Kidney epithelial cell (primary cell): ENCODE data around the gene CEACAM18. TPM values are rescaled to one million over a fixed set of nuclear protein-coding genes. Genes with fewer than 3 reads are reported as not detected.

ENCODE experiments used
- DNase-seq: peaks from one replicate; pipeline ENCODE4 v3.0.0-alpha.2; 2010; ENCODE audit warnings: low read depth
- H3K27me3 ChIP-seq: 2 replicates; pipeline ENCODE4 v1.6.0; 2011; ENCODE audit warnings: low read length; ENCODE audit not compliant: control insufficient read depth, insufficient read depth
- H3K36me3 ChIP-seq: 2 replicates; pipeline ENCODE4 v1.5.1; 2011; ENCODE audit warnings: low read length; ENCODE audit not compliant: control insufficient read depth, insufficient read depth
- H3K4me3 ChIP-seq: 2 replicates; pipeline ENCODE4 v1.5.1; 2011; ENCODE audit warnings: low read depth, mild to moderate bottlenecking, control low read depth, low read length
- total RNA-seq: library from RNA; depleted of rRNA; stranded (reverse); fragments of >200 nt; gene quantifications from 2 replicates; pipeline ENCODE4 v1.2.3, GENCODE V29; 2015
- TF ChIP-seq, protein P1 (sequence below): IDR thresholded peaks from 2 replicates; pipeline ENCODE4 v1.5.1; 2011; ENCODE audit warnings: mild to moderate bottlenecking, moderate library complexity, low read length, control low read depth, inconsistent platforms; ENCODE audit not compliant: insufficient read depth, poor library complexity, severe bottlenecking

The CEACAM18 gene
- not detected in 2 replicates for total RNA-seq

GRCh38 chr19:51478381-51479234, at the start of gene CEACAM18:
Gene CEACAM18, plus strand, starts transcription at chr19:51478539.
- H3K36me3 ChIP-seq: no peaks in the 10 kb centered on the region
- no peaks in the 10 kb centered on the region for H3K27me3 ChIP-seq
- no peak within 1 kb of the TSS for H3K4me3 ChIP-seq
- TF ChIP-seq, protein P1, sequence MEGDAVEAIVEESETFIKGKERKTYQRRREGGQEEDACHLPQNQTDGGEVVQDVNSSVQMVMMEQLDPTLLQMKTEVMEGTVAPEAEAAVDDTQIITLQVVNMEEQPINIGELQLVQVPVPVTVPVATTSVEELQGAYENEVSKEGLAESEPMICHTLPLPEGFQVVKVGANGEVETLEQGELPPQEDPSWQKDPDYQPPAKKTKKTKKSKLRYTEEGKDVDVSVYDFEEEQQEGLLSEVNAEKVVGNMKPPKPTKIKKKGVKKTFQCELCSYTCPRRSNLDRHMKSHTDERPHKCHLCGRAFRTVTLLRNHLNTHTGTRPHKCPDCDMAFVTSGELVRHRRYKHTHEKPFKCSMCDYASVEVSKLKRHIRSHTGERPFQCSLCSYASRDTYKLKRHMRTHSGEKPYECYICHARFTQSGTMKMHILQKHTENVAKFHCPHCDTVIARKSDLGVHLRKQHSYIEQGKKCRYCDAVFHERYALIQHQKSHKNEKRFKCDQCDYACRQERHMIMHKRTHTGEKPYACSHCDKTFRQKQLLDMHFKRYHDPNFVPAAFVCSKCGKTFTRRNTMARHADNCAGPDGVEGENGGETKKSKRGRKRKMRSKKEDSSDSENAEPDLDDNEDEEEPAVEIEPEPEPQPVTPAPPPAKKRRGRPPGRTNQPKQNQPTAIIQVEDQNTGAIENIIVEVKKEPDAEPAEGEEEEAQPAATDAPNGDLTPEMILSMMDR: no peak
- DNase-seq: no peak

GRCh38 chr19:51430221-51430620, 48.1 kb upstream of the CEACAM18 start:
- TF ChIP-seq, protein P1: no peak
- H3K4me3 ChIP-seq: no peak overlapping the region

GRCh38 chr19:51431124-51431523, 47.2 kb upstream of the CEACAM18 start:
- H3K4me3 ChIP-seq: no peak overlapping the region
- no peaks in the 10 kb centered on the region for H3K27me3 ChIP-seq
- DNase-seq: no peak
- H3K36me3 ChIP-seq: no peaks in the 10 kb centered on the region
- TF ChIP-seq, protein P1: no peak

More at GRCh38 chr19:51430221-51430620, 48.1 kb upstream of the CEACAM18 start:
- Histone ChIP-seq H3K36me3 (no peaks in the 10 kb centered on the region), H3K27me3 (no peaks in the 10 kb centered on the region)
- no peak for DNase-seq

DNA sequence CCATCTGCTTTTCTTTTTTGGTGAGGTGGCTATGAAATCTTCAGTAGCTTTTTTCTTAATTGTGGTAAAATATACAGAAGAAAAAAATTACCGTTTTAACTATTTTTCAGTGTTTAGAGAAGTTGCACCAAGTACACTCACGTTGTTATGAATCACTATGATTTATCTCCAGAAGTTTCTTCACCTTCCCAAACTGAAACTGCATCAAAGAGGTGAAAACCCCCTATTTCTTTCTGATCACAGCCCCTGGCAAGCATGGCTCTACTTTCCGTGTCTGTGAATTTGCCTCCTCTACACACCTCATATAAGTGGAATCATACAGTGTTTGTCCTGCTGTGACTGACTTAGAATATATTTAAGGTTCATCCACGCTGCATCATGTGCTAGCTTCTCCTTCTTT, 45.3 kb upstream of the CEACAM18 start:
- no peak for DNase-seq
- TF ChIP-seq, protein P1: no peak
- no peaks in the 10 kb centered on the region for H3K27me3 ChIP-seq
- no peaks in the 10 kb centered on the region for H3K36me3 ChIP-seq
- no peak overlapping the region for H3K4me3 ChIP-seq

DNA sequence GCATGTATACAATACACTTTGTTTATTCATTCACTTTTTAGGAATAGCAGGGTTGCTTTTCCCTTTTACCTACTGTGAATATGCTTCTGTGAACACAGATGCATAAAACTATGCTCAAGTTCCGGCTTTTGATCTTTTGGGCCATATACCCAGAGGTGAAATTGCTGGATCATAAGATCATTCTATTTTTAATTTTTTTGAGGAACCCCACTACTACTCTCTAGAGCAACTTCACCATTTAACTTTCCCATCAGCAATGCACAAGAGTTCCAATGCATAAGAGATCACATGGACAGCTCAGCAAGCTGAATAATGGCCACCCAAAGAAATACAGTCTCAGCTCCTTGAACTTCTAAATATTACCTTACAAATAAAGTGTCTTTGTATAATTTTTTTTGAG, 43.9 kb upstream of the CEACAM18 start:
- Histone ChIP-seq H3K36me3 (no peaks in the 10 kb centered on the region), H3K4me3 (no peak overlapping the region), H3K27me3 (no peaks in the 10 kb centered on the region)
- DNase-seq: no peak
- TF ChIP-seq, protein P1: no peak
